Right atrium auricular region (tissue), 2 donors: ENCODE results near the gene MAN2A1. TPM values are rescaled to one million over a fixed set of nuclear protein-coding genes. Genes with fewer than 3 reads are reported as not detected.

Experiments used
- DNase-seq: peaks from one replicate; pipeline ENCODE4 v3.0.0-alpha.2; 2019; ENCODE audit warnings: low spot score
- H3K27ac ChIP-seq, 2 donors: fragments of 200-600 bp; sonication (generic); 1 replicate in 1 of 2; 2 replicates in 1 of 2; pipeline ENCODE4 v1.5.1; 2016 to 2019
- H3K27me3 ChIP-seq, 2 donors: fragments of 200-600 bp; sonication (generic); one replicate each; pipeline versions ENCODE4 v1.5.1 to v1.6.0; 2017 to 2019
- H3K36me3 ChIP-seq: fragments of 200-600 bp; sonication (generic); one replicate; pipeline ENCODE4 v1.5.1; 2016
- H3K4me1 ChIP-seq, 2 donors: fragments of 200-600 bp; sonication (generic); one replicate each; pipeline versions ENCODE4 v1.5.1 to v1.6.0; 2017 to 2019
- H3K4me3 ChIP-seq, 2 donors: fragments of 200-600 bp; sonication (generic); 1 replicate in 1 of 2; 2 replicates in 1 of 2; pipeline ENCODE4 v1.5.1; 2017 to 2019; ENCODE audit warnings: mild to moderate bottlenecking in 1 of 2, moderate library complexity in 1 of 2
- H3K9me3 ChIP-seq, 2 donors: fragments of 200-600 bp; sonication (generic); one replicate each; pipeline ENCODE4 v1.5.1; 2019
- CTCF ChIP-seq, 2 donors: fragments of 200-600 bp; sonication (generic); IDR thresholded peaks; one replicate each; pipeline ENCODE4 v1.5.1; 2019; ENCODE audit warnings: antibody characterized with exemption in 2 of 2
- total RNA-seq, 2 donors: library from RNA; depleted of rRNA; stranded (reverse); fragments of >200 nt; gene quantifications; one replicate each; pipeline ENCODE4 v1.1.0, GENCODE V29; 2016

The MAN2A1 gene
- total RNA-seq, 2 donors from 2014 or later, result 10.0 to 10.4 TPM

- DNase-seq, result no peak
- H3K4me1 ChIP-seq, result peaks cover 0 to 24% of the 10 kb centered on the region in 2 donors
- no peaks in the 10 kb centered on the region for H3K9me3 ChIP-seq
- H3K36me3 ChIP-seq, result no peaks in the 10 kb centered on the region
- H3K27ac ChIP-seq, result no peak overlapping the region
- no peak overlapping the region for H3K4me3 ChIP-seq
- no peaks in the 10 kb centered on the region for H3K27me3 ChIP-seq
- TF ChIP-seq CTCF (IDR thresholded peaks at IDR 0.05), result no peak
Observed at GRCh38 chr5:109744261-109744660, 54.5 kb downstream of the MAN2A1 start.

DNA sequence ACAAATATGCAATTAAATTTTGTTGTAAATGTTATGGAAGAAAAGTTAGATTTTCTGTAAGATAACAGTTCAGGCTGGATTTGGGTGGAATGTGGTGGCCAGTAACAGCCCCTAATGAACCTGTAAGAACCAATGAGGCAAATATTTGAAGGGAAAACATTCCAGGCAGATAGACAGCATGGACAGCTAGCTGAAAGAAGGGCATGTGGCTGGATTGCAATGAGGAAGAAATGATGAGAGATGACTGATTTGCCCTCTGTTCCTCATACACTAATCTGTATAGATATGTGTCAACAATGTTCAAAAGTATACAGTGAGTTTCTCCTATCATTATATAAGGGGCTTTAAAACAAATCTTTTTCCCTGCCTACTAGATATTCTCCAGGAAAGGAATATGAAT is 58.8 kb downstream of the MAN2A1 start:
- H3K27me3 ChIP-seq, result no peaks in the 10 kb centered on the region
- H3K27ac ChIP-seq, result no peak overlapping the region
- no peak overlapping the region for H3K4me3 ChIP-seq
- no peaks in the 10 kb centered on the region for H3K36me3 ChIP-seq
- peaks cover 0 to 9% of the 10 kb centered on the region in 2 donors for H3K4me1 ChIP-seq
- no peak for DNase-seq
- TF ChIP-seq CTCF (IDR thresholded peaks at IDR 0.05), result no peak
- H3K9me3 ChIP-seq, result no peaks in the 10 kb centered on the region

GRCh38 chr5:109750463-109750862 is 60.7 kb downstream of the MAN2A1 start:
- Histone ChIP-seq H3K4me1 (no peaks in the 10 kb centered on the region), H3K9me3 (no peaks in the 10 kb centered on the region), H3K27me3 (no peaks in the 10 kb centered on the region), H3K36me3 (no peaks in the 10 kb centered on the region), H3K27ac (no peak overlapping the region), H3K4me3 (no peak overlapping the region)
- DNase-seq, result no peak
- no peak for TF ChIP-seq CTCF (IDR thresholded peaks at IDR 0.05)

DNA sequence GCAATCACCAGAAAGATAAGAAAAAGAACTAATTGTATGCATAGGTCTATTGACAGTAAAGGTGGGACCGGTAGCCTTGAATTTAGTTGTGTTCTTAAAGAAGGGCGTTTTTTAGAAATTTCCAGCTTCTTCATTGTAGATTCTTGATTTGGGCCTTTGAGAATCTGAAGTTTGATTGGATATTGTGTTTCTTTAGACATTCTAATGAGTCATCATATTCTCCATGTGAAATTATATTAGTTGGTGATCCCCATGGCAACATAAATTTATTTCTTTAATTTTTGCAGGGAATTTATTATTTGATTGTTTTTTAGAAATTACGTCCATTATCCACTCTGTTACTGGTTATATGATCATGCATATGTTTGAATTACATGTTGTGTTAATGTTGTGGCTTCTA is 63.6 kb downstream of the MAN2A1 start:
- no peak for TF ChIP-seq CTCF (IDR thresholded peaks at IDR 0.05)

DNA sequence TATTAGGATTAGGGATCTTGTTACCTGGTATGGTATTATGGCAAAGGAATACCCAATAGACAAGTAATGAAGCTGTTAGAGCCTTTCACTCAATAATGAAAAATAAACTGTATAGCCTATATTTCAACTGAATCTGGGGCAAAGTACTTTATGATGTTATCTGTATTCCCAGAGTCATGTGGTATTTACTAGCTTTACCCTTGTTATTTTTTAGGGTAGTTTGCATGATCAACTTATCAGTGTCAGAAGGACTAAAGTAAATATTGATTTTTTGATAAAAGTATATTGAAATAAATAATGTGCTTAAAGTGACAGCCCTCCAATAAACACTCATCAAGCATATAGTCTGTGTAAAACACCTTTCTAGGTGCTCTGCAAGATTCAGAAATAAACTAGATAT is 64.6 kb downstream of the MAN2A1 start:
- Histone ChIP-seq H3K27ac (no peak overlapping the region), H3K27me3 (no peaks in the 10 kb centered on the region)

More for the DNA sequence above, 63.6 kb downstream of the MAN2A1 start:
- Histone ChIP-seq H3K27ac (no peak overlapping the region), H3K36me3 (no peaks in the 10 kb centered on the region), H3K4me3 (no peak overlapping the region), H3K4me1 (peaks cover 0 to 5% of the 10 kb centered on the region in 2 donors), H3K9me3 (no peaks in the 10 kb centered on the region), H3K27me3 (no peaks in the 10 kb centered on the region)
- DNase-seq, result no peak

More for the DNA sequence above, 64.6 kb downstream of the MAN2A1 start:
- H3K4me1 ChIP-seq, result peaks cover 0 to 5% of the 10 kb centered on the region in 2 donors
- no peak for TF ChIP-seq CTCF (IDR thresholded peaks at IDR 0.05)
- DNase-seq, result no peak
- H3K36me3 ChIP-seq, result no peaks in the 10 kb centered on the region
- no peaks in the 10 kb centered on the region for H3K9me3 ChIP-seq
- H3K4me3 ChIP-seq, result no peak overlapping the region
